Measurements from ENCODE around the gene FBLN2. TPM values are rescaled to one million over a fixed set of nuclear protein-coding genes. Genes with fewer than 3 reads are reported as not detected.

FBLN2 gene
- total RNA-seq, 2 donors from 2014 or later, result 178 to 256 TPM

GRCh38 chr3:13661121-13661520 is 112.2 kb downstream of the FBLN2 start:
- intact Hi-C loops (cut with DNase I), result loop anchor here in 1 of 2 donors (10.0 kb wide), 1 partner anchor 224 kb away; the partner anchor contains the start of gene WNT7A
- DNase-seq (no peak), ATAC-seq (no peak)

DNA sequence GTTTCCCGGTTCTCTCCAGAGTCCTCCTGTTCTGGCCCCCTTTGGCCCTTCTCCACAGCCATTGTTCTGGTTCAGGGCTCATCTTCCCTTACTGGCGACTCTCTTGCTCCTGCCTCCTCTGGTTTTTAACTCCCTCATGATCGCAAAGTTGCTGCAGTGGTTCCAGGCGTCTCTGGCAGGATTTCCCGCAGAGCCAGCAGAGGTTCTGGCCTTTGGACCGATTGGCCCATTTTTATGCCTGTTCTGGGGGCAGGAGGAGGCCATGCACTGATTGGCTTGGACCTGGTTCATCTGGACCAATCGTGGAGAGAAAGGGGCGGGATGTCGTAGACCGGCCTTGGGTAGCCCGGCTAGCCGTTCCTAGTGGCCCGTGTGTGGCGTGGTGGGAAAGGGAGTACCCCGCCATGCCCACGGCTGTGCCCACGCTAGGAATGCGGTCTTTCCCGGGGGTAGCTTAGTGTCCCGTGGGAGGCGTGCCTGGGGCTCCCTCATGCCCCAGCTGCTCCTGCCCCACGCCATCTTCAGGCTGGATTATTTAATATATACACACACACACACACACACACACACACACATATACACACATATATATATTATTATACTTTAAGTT is 113.4 kb downstream of the FBLN2 start:
- no peak for DNase-seq
- ATAC-seq, result no peak
- intact Hi-C loops (cut with DNase I), result loop anchor here in 1 of 2 donors (10.0 kb wide), 1 partner anchor 222 kb away; the partner anchor contains the start of gene WNT7A

- no peak for ATAC-seq
- intact Hi-C loops (cut with DNase I), result loop anchor here in 1 of 2 donors (10.0 kb wide), 1 partner anchor 221 kb away; the partner anchor contains the start of gene WNT7A
- DNase-seq, result no peak
Observed at GRCh38 chr3:13663781-13664535, 115.0 kb downstream of the FBLN2 start.

DNA sequence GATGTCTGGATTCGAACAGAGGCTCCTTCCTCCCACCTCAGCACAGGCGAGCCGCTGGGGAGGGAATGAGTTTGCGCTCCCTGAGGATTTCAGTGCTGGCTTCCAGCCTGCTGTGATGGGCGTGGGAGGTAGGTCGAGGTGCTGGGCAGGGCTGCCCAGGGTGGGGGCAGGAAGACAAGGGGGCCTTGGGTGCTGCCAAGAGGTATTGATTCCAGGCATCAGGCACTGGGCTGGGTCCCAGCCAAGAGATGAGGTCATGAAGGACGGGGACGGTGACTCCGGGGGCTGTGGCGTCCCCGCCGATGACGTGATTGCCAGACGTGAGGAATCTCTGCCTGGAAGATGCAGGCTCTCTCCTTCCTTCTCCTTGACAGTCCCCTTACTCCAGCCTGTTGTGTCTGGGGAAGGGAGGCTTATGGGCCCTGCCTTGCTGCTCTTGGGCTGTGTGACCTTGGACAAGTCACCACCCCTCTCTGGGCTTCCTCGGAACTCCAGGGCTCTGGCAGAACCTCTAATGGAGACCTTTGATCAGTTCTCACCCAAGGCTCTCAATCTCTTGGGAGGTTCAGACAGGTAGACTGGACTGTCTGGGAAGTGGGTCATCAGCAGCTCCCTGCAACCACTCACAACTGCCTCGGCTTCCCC is 116.8 kb downstream of the FBLN2 start:
- intact Hi-C loops (cut with DNase I), result loop anchor here in 1 of 2 donors (10.0 kb wide), 1 partner anchor 219 kb away; the partner anchor contains the start of gene WNT7A
- no peak for ATAC-seq
- DNase-seq, result no peak

DNA sequence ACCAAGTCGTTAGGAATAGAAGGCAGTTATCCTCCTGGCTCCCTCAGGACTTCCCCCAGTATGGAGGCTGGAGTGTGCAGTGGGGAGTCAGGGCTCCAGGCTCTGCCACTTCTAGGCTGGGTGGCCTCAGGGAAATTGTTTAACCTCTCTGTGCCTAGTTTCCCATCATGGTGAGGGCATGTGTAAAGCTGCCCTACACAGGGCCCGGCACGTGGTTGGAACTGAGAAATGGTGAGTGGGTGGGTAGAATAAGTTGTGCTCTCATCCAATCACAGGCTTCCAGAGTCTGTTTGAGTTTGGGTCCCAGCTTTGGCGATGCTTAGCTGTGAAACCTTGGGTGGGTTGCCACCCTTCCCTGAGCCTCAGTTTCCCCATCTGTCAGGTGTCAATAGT is 117.3 kb downstream of the FBLN2 start:
- DNase-seq, result no peak
- ATAC-seq, result no peak
- intact Hi-C loops (cut with DNase I), result loop anchor here in 1 of 2 donors (10.0 kb wide), 1 partner anchor 219 kb away; the partner anchor contains the start of gene WNT7A

GRCh38 chr3:13666781-13667709 is 118.1 kb downstream of the FBLN2 start:
- DNase-seq (no peak), ATAC-seq (no peak)
- intact Hi-C loops (cut with DNase I), result loop anchor here in 1 of 2 donors (10.0 kb wide), 1 partner anchor 218 kb away; the partner anchor contains the start of gene WNT7A

DNA sequence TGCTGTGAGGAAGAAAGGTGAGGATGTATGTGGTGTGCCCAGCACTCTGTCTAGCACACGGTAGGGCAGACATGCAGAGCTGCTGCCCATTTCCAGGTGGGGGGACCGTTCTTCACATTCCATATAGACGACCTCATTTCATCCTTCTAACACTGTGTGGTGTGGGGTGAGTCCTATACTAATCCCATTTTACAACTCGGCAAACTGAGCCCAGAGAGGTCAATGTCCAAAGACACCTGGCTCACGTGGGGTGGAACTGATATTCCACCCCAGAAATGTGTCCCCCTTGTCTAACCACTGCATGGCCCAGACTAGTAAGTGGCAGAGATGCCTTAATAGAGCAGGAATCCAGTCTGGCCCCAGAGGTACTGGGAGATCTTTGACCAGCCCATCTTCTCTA is 119.2 kb downstream of the FBLN2 start:
- ATAC-seq, result no peak
- no peak for DNase-seq
- intact Hi-C loops (cut with DNase I), result loop anchor here in 1 of 2 donors (10.0 kb wide), 1 partner anchor 217 kb away; the partner anchor contains the start of gene WNT7A

DNA sequence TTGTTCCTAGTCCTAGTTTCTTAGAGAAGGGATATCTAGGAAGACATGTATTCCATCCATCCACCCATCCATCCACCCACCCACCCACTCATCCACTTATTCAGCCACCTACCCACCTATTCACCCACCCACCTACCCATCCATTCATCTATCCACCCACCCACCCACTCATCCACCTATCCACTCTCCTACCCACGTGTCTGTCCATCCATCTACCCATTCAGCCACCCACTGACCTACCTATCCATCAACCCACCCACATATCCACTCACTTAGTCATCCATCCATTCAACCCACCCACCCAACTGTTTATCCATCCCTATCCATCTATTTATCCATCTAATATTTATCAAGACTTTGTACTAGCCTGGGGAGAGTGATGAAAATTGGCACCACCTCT is 120.5 kb downstream of the FBLN2 start:
- ATAC-seq, result no peak

DNA sequence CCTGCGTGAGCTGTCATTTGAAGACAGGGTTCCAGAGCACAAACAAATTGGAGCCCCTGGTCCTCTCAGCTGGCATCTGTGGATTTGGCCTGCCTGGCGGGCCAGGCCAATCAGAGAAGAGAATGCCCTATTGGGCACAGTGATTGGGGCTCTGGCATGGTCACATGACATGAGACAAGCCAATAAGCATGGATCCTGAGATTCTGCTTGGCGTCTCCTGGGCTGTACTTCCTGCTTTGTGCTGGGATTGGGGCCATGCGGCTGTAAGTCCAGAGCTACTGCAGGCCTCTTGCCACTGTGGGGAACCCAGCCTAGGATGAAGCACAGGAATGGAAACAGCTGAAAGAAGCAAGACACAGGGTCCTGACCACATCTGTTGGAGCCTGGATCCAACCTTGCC is 121.4 kb downstream of the FBLN2 start:
- ATAC-seq (no peak), DNase-seq (no peak)
- intact Hi-C loops (cut with DNase I), result no loop called here

More for the DNA sequence above, 120.5 kb downstream of the FBLN2 start:
- intact Hi-C loops (cut with DNase I), result loop anchor here in 1 of 2 donors (10.0 kb wide), 1 partner anchor 215 kb away; the partner anchor contains the start of gene WNT7A
- DNase-seq, result no peak

GRCh38 chr3:13671482-13672233 is 122.7 kb downstream of the FBLN2 start:
- no peak for ATAC-seq
- intact Hi-C loops (cut with DNase I), result no loop called here

DNA sequence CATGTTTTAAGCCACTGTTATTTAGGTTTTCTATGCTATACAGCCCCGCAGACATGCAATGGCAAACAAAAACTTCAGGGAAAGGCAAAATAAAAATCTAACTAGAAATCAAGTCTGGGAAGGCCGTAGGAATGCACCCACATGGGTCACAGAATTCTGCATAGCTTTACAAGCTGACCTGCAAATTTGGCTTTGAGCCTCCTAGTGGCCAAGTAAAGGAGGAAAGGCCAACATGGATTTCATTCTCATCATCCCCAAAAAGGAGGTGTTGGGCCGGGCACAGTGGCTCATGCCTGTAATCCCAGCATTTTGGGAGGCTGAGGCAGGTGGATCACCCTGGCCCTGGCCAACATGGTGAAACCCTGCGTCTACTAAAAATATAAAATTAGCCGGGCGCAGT is 124.3 kb downstream of the FBLN2 start:
- intact Hi-C loops (cut with DNase I), result no loop called here
- no peak for DNase-seq
- no peak for ATAC-seq

More at GRCh38 chr3:13671482-13672233, 122.7 kb downstream of the FBLN2 start:
- no peak for DNase-seq

GRCh38 chr3:13674538-13675185 is 125.7 kb downstream of the FBLN2 start:
- DNase-seq, result no peak
- no peak for ATAC-seq

GRCh38 chr3:13676356-13677017 is 127.6 kb downstream of the FBLN2 start:
- no peak for DNase-seq
- intact Hi-C loops (cut with DNase I), result no loop called here
- no peak for ATAC-seq

More at GRCh38 chr3:13674538-13675185, 125.7 kb downstream of the FBLN2 start:
- intact Hi-C loops (cut with DNase I), result no loop called here

GRCh38 chr3:13677272-13677671 is 128.3 kb downstream of the FBLN2 start:
- intact Hi-C loops (cut with DNase I), result no loop called here
- DNase-seq (no peak), ATAC-seq (no peak)

DNA sequence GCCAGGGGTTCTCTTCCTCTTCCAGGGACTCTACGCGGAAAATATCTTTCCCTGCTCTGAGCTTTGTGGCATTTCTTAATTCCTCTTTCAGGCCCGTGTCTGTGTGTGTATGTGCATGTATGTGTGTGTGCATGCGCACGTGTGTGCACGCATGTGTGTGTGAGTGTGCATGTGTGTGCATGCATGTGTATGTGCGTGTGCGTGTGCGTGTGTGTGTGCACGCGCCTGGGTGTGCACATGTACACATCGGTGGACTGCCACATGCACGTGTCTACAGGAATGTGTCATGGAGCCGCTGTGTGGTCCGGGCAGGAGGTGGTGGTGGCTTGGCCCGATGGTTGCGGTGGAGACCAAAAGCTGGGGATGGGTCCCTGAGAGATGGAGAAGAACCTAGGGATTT is 133.0 kb downstream of the FBLN2 start:
- no peak for DNase-seq
- intact Hi-C loops (cut with DNase I), result no loop called here
- no peak for ATAC-seq

DNA sequence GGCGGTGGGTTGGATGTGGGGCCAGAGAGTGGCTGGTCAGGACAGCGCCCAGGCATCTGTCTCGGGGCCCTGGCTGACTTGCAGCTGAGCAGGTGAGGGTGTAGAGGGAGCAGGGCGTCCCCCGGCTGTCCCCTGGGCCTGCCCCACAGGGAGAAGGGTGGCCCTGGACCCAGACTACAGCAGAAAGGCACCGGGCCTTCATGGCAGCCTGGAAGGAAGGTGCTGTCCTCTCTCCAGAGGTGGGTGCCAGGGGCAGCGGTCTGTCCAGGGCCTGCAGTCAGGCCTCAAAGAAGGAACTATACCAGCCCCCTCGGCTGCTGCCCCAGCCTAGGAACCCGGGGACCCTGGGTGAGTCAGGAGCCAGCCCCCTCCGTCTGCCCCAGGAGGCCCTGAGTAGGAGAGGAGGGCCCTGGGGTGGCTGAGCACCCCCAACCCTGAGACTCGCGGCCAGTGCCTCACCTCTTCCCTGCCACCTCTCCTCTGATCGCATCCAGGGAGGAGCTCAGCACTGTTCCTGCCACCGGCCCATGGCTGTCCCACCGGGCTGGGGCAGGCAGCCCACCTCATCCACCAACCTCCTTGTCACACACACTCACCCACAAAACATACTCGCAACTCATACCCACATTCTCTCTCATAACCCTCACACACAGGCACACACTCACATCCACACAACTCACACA is 133.5 kb downstream of the FBLN2 start:
- ATAC-seq, result no peak
- DNase-seq, result no peak
- intact Hi-C loops (cut with DNase I), result no loop called here
